Bronchial epithelial cell (primary cell): ENCODE results near the gene RFTN2. TPM values are rescaled to one million over a fixed set of nuclear protein-coding genes. Genes with fewer than 3 reads are reported as not detected.
A peak's percentile ranks its signal among the peaks of the same experiment; 100 is the strongest.
"Not testable (repeated sequence)": the region's sequence is repeated elsewhere in the genome, so short reads cannot be mapped to it uniquely, and the experiment has no call there.

ENCODE experiments used
- DNase-seq: peaks from one replicate; pipeline ENCODE4 v3.0.0-alpha.2; 2010; ENCODE audit warnings: low read depth
- FAIRE-seq: peaks from 2 replicates; lab custom pipeline; 2011; peaks lifted over from hg19 to GRCh38; lab: Jason Lieb, UNC
- H3K27me3 ChIP-seq: 2 replicates; pipeline ENCODE4 v1.5.1; 2011; ENCODE audit warnings: low read length; ENCODE audit not compliant: control insufficient read depth, insufficient read depth
- H3K36me3 ChIP-seq: 2 replicates; pipeline ENCODE4 v1.5.1; 2011; ENCODE audit warnings: low read length; ENCODE audit not compliant: control insufficient read depth, insufficient read depth
- H3K4me3 ChIP-seq: 2 replicates; pipeline ENCODE4 v1.5.1; 2011; ENCODE audit warnings: mild to moderate bottlenecking, low read depth, low read length, control low read depth
- CTCF ChIP-seq: IDR thresholded peaks from 2 replicates; pipeline ENCODE4 v1.5.1; 2011; ENCODE audit warnings: mild to moderate bottlenecking, moderate library complexity, low read length, control low read depth, inconsistent platforms; ENCODE audit not compliant: insufficient read depth, severe bottlenecking
- total RNA-seq: library from RNA; depleted of rRNA; stranded (reverse); fragments of >200 nt; gene quantifications from 2 replicates; pipeline ENCODE4 v1.2.1, GENCODE V29; 2014

Gene RFTN2
- total RNA-seq, 1 donor from 2014 or later: under 0.01 TPM

- TF ChIP-seq CTCF: no peak
- no peaks in the 10 kb centered on the region for H3K36me3 ChIP-seq
- H3K4me3 ChIP-seq: no peak overlapping the region
- FAIRE-seq (no peak), DNase-seq (peak; percentile 5)
- H3K27me3 ChIP-seq: no peaks in the 10 kb centered on the region
These were observed 27.3 kb downstream of the RFTN2 start for GRCh38 chr2:197647961-197648690.

GRCh38 chr2:197641666-197642065 lies 33.7 kb downstream of the RFTN2 start:
- Histone ChIP-seq H3K36me3 (no peaks in the 10 kb centered on the region), H3K4me3 (no peak overlapping the region), H3K27me3 (no peaks in the 10 kb centered on the region)
- no peak for TF ChIP-seq CTCF
- DNase-seq (no peak), FAIRE-seq (no peak)

GRCh38 chr2:197640571-197641122 lies 34.7 kb downstream of the RFTN2 start:
- H3K4me3 ChIP-seq, H3K36me3 ChIP-seq, FAIRE-seq, DNase-seq, H3K27me3 ChIP-seq: not testable (repeated sequence)

- no peak overlapping the region for H3K4me3 ChIP-seq
- TF ChIP-seq CTCF: no peak
- no peaks in the 10 kb centered on the region for H3K36me3 ChIP-seq
- H3K27me3 ChIP-seq: no peaks in the 10 kb centered on the region
- no peak for DNase-seq
- no peak for FAIRE-seq
These were observed 42.2 kb downstream of the RFTN2 start for GRCh38 chr2:197633109-197633657.

- TF ChIP-seq CTCF: no peak
- Histone ChIP-seq H3K27me3 (no peaks in the 10 kb centered on the region), H3K36me3 (no peaks in the 10 kb centered on the region), H3K4me3 (no peak overlapping the region)
- DNase-seq (peak; percentile 62), FAIRE-seq (no peak)
These were observed 47.3 kb downstream of the RFTN2 start for GRCh38 chr2:197628043-197628500.

- H3K27me3 ChIP-seq: no peaks in the 10 kb centered on the region
These were observed 48.3 kb downstream of the RFTN2 start for GRCh38 chr2:197626965-197627625.

More at GRCh38 chr2:197626965-197627625, 48.3 kb downstream of the RFTN2 start:
- DNase-seq (no peak), FAIRE-seq (no peak)
- Histone ChIP-seq H3K36me3 (no peaks in the 10 kb centered on the region), H3K4me3 (no peak overlapping the region)
- TF ChIP-seq CTCF: no peak
